Activated naive CD8-positive, alpha-beta T cell treated with anti-CD3 and anti-CD28 coated beads, Interleukin-2, amount 50 U/mL, for 16 hours (primary cell): Measurements from ENCODE around the gene NPLOC4.
"Not testable (repeated sequence)": the region's sequence is repeated elsewhere in the genome, so short reads cannot be mapped to it uniquely, and the experiment has no call there.

Experiments used
- DNase-seq: peaks from one replicate; pipeline ENCODE4 v3.0.0-alpha.2; 2020; ENCODE audit warnings: low read depth, low spot score

NPLOC4 gene

DNA sequence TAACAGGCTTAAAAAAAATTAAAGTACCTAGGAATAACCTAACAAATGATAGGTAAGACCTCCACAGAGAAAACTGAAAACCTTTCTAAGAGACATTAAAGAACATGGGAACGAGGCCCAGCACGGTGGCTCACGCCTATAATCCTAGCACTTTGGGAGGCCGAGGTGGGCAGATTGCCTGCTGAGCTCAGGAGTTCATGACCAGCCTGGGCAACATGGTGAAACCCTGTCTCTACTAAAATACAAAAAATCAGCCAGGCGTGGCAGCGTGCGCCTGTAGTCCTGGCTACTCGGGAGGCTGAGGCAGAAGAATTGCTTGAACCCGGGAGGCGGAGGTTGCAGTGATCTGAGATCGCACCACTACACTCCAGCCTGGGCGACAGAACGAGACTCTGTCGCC is 52.1 kb downstream of the NPLOC4 start:
- not testable (repeated sequence) for DNase-seq

GRCh38 chr17:81583589-81584342 is 53.1 kb downstream of the NPLOC4 start:
- DNase-seq: no peak

- DNase-seq: no peak
Measured at GRCh38 chr17:81582749-81583148, 54.2 kb downstream of the NPLOC4 start.

GRCh38 chr17:81582341-81582740 is 54.6 kb downstream of the NPLOC4 start:
- no peak for DNase-seq

GRCh38 chr17:81581758-81582157 is 55.2 kb downstream of the NPLOC4 start:
- no peak for DNase-seq

GRCh38 chr17:81580481-81580880 is 56.4 kb downstream of the NPLOC4 start:
- no peak for DNase-seq

GRCh38 chr17:81579821-81580321 is 57.0 kb downstream of the NPLOC4 start:
- no peak for DNase-seq

GRCh38 chr17:81579298-81579697 is 57.6 kb downstream of the NPLOC4 start:
- DNase-seq: no peak

DNA sequence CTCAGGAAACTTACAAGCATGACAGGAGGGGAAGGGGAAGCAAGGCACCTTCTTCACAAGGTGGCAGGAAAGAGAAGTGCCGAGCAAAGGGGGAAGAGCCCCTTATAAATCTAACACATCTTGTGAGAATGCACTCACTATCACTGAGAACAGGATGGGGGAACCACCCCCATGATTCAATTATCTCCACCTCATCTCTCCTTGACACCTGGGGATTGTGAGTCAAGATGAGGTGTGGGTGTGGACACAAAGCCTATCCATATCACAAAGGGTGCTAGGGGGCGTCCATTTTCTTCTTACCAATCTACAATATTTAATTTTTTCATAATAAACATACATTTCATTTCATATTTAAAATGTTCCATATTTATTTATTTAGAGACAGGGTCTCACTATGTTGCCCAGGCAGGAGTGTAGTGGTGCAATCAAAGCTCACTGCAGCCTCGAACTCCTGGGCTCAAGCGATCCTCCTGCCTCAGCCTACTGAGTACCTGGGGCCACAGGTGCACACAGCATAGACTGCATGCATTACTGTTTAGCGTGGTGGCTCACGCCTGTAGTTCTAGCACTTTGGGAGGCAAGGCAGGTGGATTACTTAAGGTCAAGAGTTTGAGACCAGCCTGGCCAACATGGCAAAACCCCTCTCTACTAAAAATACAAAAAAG is 58.2 kb downstream of the NPLOC4 start:
- DNase-seq: no peak

DNA sequence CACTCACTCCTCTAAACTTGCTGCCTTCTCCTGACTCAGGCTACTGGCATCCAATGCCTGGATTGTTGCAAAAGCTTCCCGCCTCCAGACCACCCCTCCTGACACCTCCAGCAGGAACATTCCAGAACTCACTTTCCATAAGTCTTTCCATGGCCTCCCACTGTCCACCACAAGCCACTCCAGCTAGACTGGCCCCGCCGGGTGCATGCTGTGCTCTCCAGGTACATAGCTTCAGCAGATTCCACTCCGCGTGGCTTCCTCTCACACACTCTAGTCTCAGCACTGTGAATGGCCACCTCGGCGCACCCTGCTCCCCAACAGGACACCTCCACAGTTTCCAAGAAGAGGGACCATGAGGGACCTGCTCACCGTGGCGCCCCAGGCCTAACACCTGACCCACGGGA is 58.9 kb downstream of the NPLOC4 start:
- DNase-seq: no peak

- DNase-seq: no peak
Measured at GRCh38 chr17:81577278-81578000, 59.5 kb downstream of the NPLOC4 start.

DNA sequence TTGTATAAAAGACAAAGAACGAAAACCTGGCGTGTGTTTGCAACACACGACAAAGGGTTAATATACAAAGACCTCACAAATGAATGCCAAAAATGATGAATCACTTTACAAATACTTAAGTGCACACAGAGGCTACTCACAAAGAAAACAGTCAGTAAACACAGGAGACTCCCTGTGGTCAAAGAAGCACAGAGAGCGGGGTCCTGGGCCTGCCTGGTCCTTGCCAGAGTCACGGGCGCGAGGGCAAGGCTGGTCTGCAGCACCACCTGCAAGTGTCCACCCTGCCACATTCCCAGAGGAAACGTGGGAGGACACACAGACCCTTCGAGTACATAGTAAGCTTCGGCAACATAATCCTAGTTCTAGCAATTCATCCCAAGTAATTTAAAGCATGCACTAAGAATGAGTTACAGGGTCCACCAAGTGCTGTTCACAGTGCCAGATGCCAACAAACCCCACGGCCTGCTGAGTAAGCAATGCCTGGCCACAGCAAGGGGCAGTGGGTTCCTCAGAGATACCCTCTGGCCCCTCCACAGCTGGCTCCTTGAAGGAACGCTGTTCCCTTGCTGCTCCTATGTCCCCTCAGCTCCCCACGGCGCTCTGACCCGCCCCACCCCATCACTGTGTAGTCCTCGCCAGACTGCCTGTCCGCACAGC is 60.2 kb downstream of the NPLOC4 start:
- DNase-seq: no peak

DNA sequence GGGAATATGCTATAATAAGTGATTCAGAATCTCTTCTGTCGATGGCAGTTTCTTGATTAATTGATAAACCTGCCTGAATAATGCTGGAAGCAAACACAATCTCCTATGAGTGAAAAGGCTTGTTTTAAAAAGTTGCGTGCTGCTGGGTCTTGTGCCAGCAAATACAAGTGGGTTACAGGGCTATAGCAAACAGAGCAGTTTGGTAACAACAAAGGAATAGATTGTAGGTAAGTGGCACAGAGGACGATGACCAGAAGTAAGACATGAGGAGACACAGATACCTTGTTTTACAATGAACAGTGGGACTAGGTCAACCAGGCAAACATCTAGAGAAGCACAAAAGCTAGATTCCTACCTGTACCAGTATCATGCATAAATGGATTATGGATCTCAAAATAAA is 61.1 kb downstream of the NPLOC4 start:
- DNase-seq: no peak

DNA sequence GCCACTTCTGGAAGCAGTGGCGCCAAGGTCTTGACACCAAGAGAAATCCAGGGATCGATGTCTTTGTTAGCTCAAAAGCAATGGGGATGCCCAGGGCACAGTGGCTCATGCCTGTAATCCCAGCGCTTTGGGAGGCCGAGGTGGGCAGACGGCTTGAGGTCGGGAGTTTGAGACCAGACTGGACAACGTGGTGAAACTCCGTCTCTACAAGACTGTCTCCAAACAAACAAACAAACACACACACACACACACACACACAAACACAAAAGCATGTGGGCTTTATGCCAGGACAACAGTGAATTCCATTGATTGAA is 62.3 kb downstream of the NPLOC4 start:
- DNase-seq: no peak

- no peak for DNase-seq
Measured at GRCh38 chr17:81573794-81574642, 62.9 kb downstream of the NPLOC4 start.

- no peak for DNase-seq
Measured at GRCh38 chr17:81572563-81573168, 64.2 kb downstream of the NPLOC4 start.

DNA sequence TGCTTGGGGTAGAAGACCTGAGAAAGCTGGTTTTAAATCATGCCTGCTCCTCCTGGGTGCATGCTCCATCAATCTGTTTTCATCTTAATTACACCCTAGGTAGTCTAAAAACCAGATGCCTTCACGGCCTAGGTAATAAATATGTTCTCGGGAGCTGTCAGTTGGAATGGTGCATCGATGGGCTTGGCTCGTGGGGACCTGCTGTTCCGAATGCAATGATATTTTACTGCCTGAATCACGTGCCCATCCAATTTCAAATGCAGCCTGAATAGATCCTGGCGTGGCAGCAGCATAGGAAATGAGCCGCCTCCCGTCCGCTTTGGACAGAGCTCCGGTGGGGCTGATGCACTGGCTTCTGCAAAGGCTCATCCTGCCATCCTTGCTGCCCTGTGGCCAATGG is 65.9 kb downstream of the NPLOC4 start:
- DNase-seq: no peak

DNA sequence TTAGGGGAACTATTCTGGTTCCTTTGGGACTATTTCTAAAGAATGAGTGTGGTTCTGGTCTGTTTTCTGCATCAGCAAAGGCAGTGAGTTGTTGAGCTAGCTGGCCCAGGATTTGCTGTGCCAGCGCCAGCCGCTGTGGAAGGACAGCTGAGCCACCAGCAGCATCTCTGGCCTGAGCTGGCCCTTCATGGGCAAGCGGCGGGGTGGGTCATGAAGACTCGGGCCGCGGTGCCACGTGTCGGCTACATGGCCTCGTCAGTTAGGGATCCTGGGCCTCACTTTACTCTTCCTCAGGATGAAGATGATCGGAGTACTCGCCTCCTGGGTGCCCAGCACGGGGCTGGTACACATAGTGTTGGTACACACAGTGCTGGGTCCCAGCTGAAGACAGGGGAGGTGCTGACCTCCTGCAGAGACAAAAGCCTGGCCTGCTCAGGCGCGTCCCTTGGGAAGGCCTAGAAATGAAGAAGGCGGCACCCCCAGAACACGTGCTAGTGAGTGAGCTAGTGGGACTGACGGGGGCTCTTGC is 66.9 kb downstream of the NPLOC4 start:
- no peak for DNase-seq

DNA sequence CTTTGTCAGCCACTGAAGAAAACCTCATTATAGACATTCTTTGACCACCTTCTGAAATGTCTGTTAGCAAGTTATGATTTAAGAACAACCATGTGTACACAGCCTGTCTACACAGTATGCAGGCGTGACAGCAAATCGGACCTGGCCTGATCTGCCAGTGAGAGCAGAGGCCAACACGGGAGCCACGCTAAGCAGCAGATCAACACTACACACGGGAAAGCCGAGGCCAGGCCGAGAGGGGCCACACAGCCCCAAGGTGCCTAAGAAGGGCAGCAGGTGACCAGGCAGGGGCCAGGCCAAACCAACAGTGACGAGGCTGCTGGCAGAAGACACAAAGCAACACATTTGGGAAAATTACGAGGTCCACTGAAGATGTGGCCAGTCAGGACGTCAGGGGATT is 68.5 kb downstream of the NPLOC4 start:
- no peak for DNase-seq

- no peak for DNase-seq
Measured at GRCh38 chr17:81567191-81567590, 69.7 kb downstream of the NPLOC4 start.
